PC-3 (cell line): ENCODE measurements around the gene PKNOX2.

ENCODE experiments used
- EZH2 ChIP-seq: fragments of 300-600 bp; sonication (generic); IDR thresholded peaks from one replicate; pipeline ENCODE4 v1.6.1; 2017; ENCODE audit warnings: antibody characterized with exemption, mild to moderate bottlenecking, low read length; ENCODE audit not compliant: unreplicated experiment
- TF ChIP-seq, protein P1 (sequence below): fragments of 300-600 bp; sonication (generic); conservative IDR thresholded peaks from 2 replicates; pipeline ENCODE4 v1.5.1; 2017; ENCODE audit warnings: antibody characterized with exemption, low read depth, mild to moderate bottlenecking, low read length

DNA sequence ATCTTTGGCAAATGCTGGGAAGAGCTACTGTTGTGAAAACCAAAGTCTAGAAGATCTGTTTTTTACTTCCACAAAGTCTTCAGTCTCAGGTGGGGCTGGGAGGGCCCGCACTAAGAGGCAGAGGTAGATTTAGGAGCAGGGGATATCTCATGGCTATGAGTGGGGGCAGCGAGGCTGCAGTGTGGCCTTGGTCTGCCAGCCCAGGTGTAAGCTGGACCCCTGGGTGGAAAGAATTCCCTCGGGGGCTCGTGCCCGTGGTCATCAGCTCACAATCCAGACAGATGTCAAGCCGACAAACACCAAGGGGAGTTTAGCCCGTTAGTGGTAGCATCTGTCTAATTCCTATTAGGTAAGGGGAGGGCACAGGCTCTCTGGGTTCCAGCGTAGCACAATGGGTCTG is 9.0 kb downstream of the PKNOX2 start:
- TF ChIP-seq, protein P1, sequence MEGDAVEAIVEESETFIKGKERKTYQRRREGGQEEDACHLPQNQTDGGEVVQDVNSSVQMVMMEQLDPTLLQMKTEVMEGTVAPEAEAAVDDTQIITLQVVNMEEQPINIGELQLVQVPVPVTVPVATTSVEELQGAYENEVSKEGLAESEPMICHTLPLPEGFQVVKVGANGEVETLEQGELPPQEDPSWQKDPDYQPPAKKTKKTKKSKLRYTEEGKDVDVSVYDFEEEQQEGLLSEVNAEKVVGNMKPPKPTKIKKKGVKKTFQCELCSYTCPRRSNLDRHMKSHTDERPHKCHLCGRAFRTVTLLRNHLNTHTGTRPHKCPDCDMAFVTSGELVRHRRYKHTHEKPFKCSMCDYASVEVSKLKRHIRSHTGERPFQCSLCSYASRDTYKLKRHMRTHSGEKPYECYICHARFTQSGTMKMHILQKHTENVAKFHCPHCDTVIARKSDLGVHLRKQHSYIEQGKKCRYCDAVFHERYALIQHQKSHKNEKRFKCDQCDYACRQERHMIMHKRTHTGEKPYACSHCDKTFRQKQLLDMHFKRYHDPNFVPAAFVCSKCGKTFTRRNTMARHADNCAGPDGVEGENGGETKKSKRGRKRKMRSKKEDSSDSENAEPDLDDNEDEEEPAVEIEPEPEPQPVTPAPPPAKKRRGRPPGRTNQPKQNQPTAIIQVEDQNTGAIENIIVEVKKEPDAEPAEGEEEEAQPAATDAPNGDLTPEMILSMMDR, result no peak
- no peak for TF ChIP-seq EZH2
